SK-N-SH (cell line): ENCODE results near the gene MSH2. TPM values are rescaled to one million over a fixed set of nuclear protein-coding genes. Genes with fewer than 3 reads are reported as not detected.
"Not testable (repeated sequence)": the region's sequence is repeated elsewhere in the genome, so short reads cannot be mapped to it uniquely, and the experiment has no call there.

Source experiments
- CTCF ChIA-PET: fragments of 300-600, 350-600 bp; formaldehyde crosslinking; extraction: SDS; loops from one replicate; lab custom pipeline; 2021; lab: Yijun Ruan, JAX
- POLR2A ChIA-PET: fragments of 350-600 bp; sonication (Branson Sonifier 250); formaldehyde crosslinking; extraction: SDS; loops from one replicate; lab custom pipeline; 2020; ENCODE audit warnings: antibody characterized with exemption, inconsistent platforms; lab: Yijun Ruan, JAX
- DNase-seq: peaks from one replicate; pipeline ENCODE4 v3.0.0; 2012
- H2AFZ ChIP-seq: fragments of 200-600 bp; sonication (generic); 2 replicates; pipeline ENCODE4 v1.8.1; 2016; ENCODE audit warnings: antibody characterized with exemption, mild to moderate bottlenecking, low read depth
- H3F3A ChIP-seq: fragments of 200-600 bp; sonication (generic); replicated peaks from 2 replicates; pipeline ENCODE3; 2016; ENCODE audit warnings: antibody characterized with exemption, mild to moderate bottlenecking; ENCODE audit not compliant: insufficient read depth
- H3K27ac ChIP-seq, 2 experiments: fragments of 200-500 bp in 1 of 2; fragments of 200-600 bp in 1 of 2; sonication (Bioruptor generic) in 1 of 2; sonication (generic), shearing (Covaris generic) in 1 of 2; 2 replicates each; pipeline versions ENCODE4 v1.5.1 to v1.6.1; 2014 to 2016; ENCODE audit warnings: low read depth in 2 of 2, inconsistent platforms in 1 of 2, low read length in 1 of 2, mild to moderate bottlenecking in 1 of 2, mixed read lengths in 1 of 2
- H3K27me3 ChIP-seq: fragments of 200-600 bp; sonication (generic), shearing (Covaris generic); 2 replicates; pipeline ENCODE4 v1.6.1; 2016; ENCODE audit warnings: mixed run types; ENCODE audit not compliant: insufficient read depth
- H3K36me3 ChIP-seq, 2 experiments: fragments of 200-500 bp in 1 of 2; fragments of 200-600 bp in 1 of 2; sonication (Bioruptor generic) in 1 of 2; sonication (generic) in 1 of 2; replicated peaks in 1 of 2; 2 replicates each; pipeline versions ENCODE3 to v1.5.1; 2014 to 2016; ENCODE audit warnings: low read length in 1 of 2, mild to moderate bottlenecking in 1 of 2; ENCODE audit not compliant: insufficient read depth in 2 of 2, control insufficient read depth in 1 of 2
- H3K4me1 ChIP-seq, 2 experiments: fragments of 200-500 bp in 1 of 2; fragments of 200-600 bp in 1 of 2; sonication (Bioruptor generic) in 1 of 2; sonication (generic), shearing (Covaris generic) in 1 of 2; 2 replicates each; pipeline versions ENCODE4 v1.5.1 to v1.6.1; 2014 to 2016; ENCODE audit warnings: low read depth in 1 of 2, low read length in 1 of 2, mixed run types in 1 of 2; ENCODE audit not compliant: insufficient read depth in 2 of 2, control insufficient read depth in 1 of 2
- H3K4me2 ChIP-seq: fragments of 200-600 bp; sonication (generic), shearing (Covaris generic); 2 replicates; pipeline ENCODE4 v1.6.1; 2017; ENCODE audit warnings: mixed run types
- H3K4me3 ChIP-seq, 2 experiments: fragments of 200-500 bp in 1 of 2; fragments of 200-600 bp in 1 of 2; sonication (Bioruptor generic) in 1 of 2; sonication (generic), shearing (Covaris generic) in 1 of 2; 2 replicates each; pipeline versions ENCODE4 v1.5.1 to v1.8.1; 2014 to 2016; ENCODE audit warnings: low read depth in 2 of 2, inconsistent platforms in 1 of 2, low read length in 1 of 2, mild to moderate bottlenecking in 1 of 2, mixed read lengths in 1 of 2, moderate library complexity in 1 of 2
- H3K79me2 ChIP-seq: fragments of 200-600 bp; sonication (generic); 2 replicates; pipeline ENCODE4 v1.8.1; 2017; ENCODE audit warnings: mild to moderate bottlenecking; ENCODE audit not compliant: insufficient read depth
- H3K9ac ChIP-seq: fragments of 200-600 bp; sonication (generic); 2 replicates; pipeline ENCODE4 v1.6.1; 2017; ENCODE audit warnings: mixed run types
- H3K9me2 ChIP-seq: fragments of 200-600 bp; sonication (generic); 2 replicates; pipeline ENCODE4 v1.6.1; 2017; ENCODE audit warnings: mixed run types
- H3K9me3 ChIP-seq: fragments of 200-600 bp; sonication (generic); 2 replicates; pipeline ENCODE4 v1.6.1; 2017; ENCODE audit warnings: mixed run types, mild to moderate bottlenecking, moderate library complexity
- H4K20me1 ChIP-seq: fragments of 200-600 bp; sonication (generic); 2 replicates; pipeline ENCODE4 v1.6.1; 2017; ENCODE audit warnings: mild to moderate bottlenecking, mixed run types; ENCODE audit not compliant: insufficient read depth
- CHD2 ChIP-seq: fragments of 150-350 bp; IDR thresholded peaks from 2 replicates; pipeline ENCODE4 v1.6.1; 2018; ENCODE audit warnings: low read length; ENCODE audit not compliant: partially characterized antibody
- EP300 ChIP-seq, 2 experiments: IDR thresholded peaks; 2 replicates each; pipeline versions ENCODE4 v1.4.0 to v1.6.1; 2012; ENCODE audit warnings: borderline replicate concordance in 1 of 2, low read depth in 1 of 2, low read length in 1 of 2
- FOSL2 ChIP-seq: IDR thresholded peaks from 2 replicates; pipeline ENCODE4 v1.4.0; 2012; ENCODE audit warnings: low read depth, mild to moderate bottlenecking, moderate library complexity, borderline replicate concordance
- GABPA ChIP-seq: IDR thresholded peaks from 2 replicates; pipeline ENCODE4 v1.4.0; 2012; ENCODE audit warnings: low read depth, mild to moderate bottlenecking
- IRF3 ChIP-seq: fragments of 150-350 bp; IDR thresholded peaks from 2 replicates; pipeline ENCODE4 v1.6.1; 2016; ENCODE audit warnings: mild to moderate bottlenecking, low read depth, low read length
- MAX ChIP-seq: IDR thresholded peaks from 2 replicates; pipeline ENCODE4 v1.4.0; 2012; ENCODE audit warnings: low read depth
- MEF2A ChIP-seq: IDR thresholded peaks from 2 replicates; pipeline ENCODE4 v1.4.0; 2012; ENCODE audit warnings: low read depth, borderline replicate concordance
- RFX5 ChIP-seq: IDR thresholded peaks from 2 replicates; pipeline ENCODE4 v1.6.1; 2012; ENCODE audit warnings: mild to moderate bottlenecking, improper control_type of control experiment, low read length
- SMC3 ChIP-seq: IDR thresholded peaks from 2 replicates; pipeline ENCODE4 v1.6.1; 2012; ENCODE audit warnings: low read depth, low read length, improper control_type of control experiment
- USF1 ChIP-seq: IDR thresholded peaks from 2 replicates; pipeline ENCODE4 v1.4.0; 2012; ENCODE audit warnings: low read depth, borderline replicate concordance
- WGBS: methylation state at CpG from one replicate; pipeline ENCODE4 v1.1.6; 2017; ENCODE audit warnings: low lambda C conversion rate; 5-methylcytosine and 5-hydroxymethylcytosine counted together
- polyA plus RNA-seq, 3 experiments: library from polyadenylated mRNA; depleted of rRNA; stranded (reverse); fragments of >200 nt; gene quantifications; 2 replicates each; pipeline ENCODE4 v1.2.3, GENCODE V29; 2012
- TF ChIP-seq, protein P1 (sequence below): fragments of 150-350 bp; IDR thresholded peaks from 2 replicates; pipeline ENCODE4 v1.6.1; 2017; ENCODE audit warnings: antibody characterized with exemption, low read length, low read depth, borderline replicate concordance

Gene MSH2
- polyA plus RNA-seq, 1 of the 3 experiments (the other 2 are of a cell fraction) = 13.7 TPM

DNA sequence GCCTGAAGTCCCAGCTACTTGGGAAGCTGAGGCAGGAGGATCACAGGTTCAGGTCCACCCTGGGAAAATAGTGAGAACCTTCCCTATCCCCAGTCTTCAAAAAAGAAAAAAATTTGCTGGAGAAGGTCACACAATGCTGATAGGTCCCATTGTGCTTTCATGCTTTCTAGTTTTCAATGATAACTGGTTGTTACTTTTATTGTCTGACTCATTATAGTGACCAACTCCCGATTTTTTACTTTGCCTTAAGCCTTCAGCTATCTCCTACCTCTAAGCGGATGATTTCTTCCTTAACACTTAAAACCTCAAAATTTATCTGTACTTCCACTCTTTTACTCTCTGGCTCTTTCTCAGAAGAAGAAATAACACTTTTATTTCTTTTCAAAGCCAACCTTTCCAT lies 17.3 kb downstream of the MSH2 start:
- Histone ChIP-seq H3K4me2 (no peak overlapping the region), H3K9me3 (no peaks in the 10 kb centered on the region), H3K9ac (no peak overlapping the region), H2AFZ (no peak overlapping the region), H4K20me1 (no peaks in the 10 kb centered on the region), H3K4me3 (no peak overlapping the region), H3F3A (peaks cover 13% of the 10 kb centered on the region), H3K9me2 (no peaks in the 10 kb centered on the region), H3K27ac (no peak overlapping the region), H3K79me2 (peaks cover 6% of the 10 kb centered on the region; the same call in 1 of the 2 replicates), H3K36me3 (peaks cover 13 to 55% of the 10 kb centered on the region in 2 experiments), H3K27me3 (no peaks in the 10 kb centered on the region), H3K4me1 (no peaks in the 10 kb centered on the region)
- ChIA-PET POLR2A (no interaction called here), CTCF (interaction anchor here (0.7 to 3.6 kb wide), 2 partner anchors 17 to 75 kb away, joined by 3 to 11 read pairs; no protein-coding TSS in a partner anchor)
- TF ChIP-seq EP300 (IDR thresholded peaks at IDR 0.05; ENCODE audit: borderline replicate concordance in 1 of 2, low read depth in 1 of 2, low read length in 1 of 2) (no peak), MEF2A (no peak), CHD2 (no peak), SMC3 (no peak), MAX (no peak)
- DNase-seq = no peak
- 81% methylated on average over 2 of the region's 2 CpGs for WGBS

GRCh38 chr2:47420683-47421082 lies 17.7 kb downstream of the MSH2 start:
- Histone ChIP-seq H3K36me3 (peaks cover 13 to 57% of the 10 kb centered on the region in 2 experiments), H3F3A (peaks cover 13% of the 10 kb centered on the region)
- H3K27me3 ChIP-seq, H3K27ac ChIP-seq, DNase-seq, POLR2A ChIA-PET, H3K4me1 ChIP-seq, H3K4me2 ChIP-seq, H3K79me2 ChIP-seq, H2AFZ ChIP-seq, H3K9ac ChIP-seq, H4K20me1 ChIP-seq, H3K9me3 ChIP-seq, H3K4me3 ChIP-seq, H3K9me2 ChIP-seq: not testable (repeated sequence)
- CTCF ChIA-PET = interaction anchor here (3.6 kb wide), 1 partner anchor 17 kb away, joined by 11 read pairs; no protein-coding TSS in a partner anchor
- WGBS = 96% methylated on average over 10 of the region's 10 CpGs

- CTCF ChIA-PET = interaction anchor here (0.6 to 3.6 kb wide), 5 partner anchors 15 to 884 kb away, joined by 3 to 11 read pairs (median 3); no protein-coding TSS in a partner anchor
- WGBS = 93% methylated on average over 4 of the region's 4 CpGs
- TF ChIP-seq GABPA (no peak), IRF3 (no peak), RFX5 (no peak), USF1 (no peak), FOSL2 (no peak), MAX (no peak)
- TF ChIP-seq, protein P1, sequence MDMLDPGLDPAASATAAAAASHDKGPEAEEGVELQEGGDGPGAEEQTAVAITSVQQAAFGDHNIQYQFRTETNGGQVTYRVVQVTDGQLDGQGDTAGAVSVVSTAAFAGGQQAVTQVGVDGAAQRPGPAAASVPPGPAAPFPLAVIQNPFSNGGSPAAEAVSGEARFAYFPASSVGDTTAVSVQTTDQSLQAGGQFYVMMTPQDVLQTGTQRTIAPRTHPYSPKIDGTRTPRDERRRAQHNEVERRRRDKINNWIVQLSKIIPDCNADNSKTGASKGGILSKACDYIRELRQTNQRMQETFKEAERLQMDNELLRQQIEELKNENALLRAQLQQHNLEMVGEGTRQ = no peak
- TF ChIP-seq, all 33 proteins: peak for 0
Measured at GRCh38 chr2:47422016-47422415, 19.1 kb downstream of the MSH2 start.

More at GRCh38 chr2:47422016-47422415, 19.1 kb downstream of the MSH2 start:
- POLR2A ChIA-PET = interaction anchor here (0.8 to 1.5 kb wide), 2 partner anchors 8 to 77 kb away, joined by 3 to 4 read pairs; no protein-coding TSS in a partner anchor
- no peaks in the 10 kb centered on the region for H3K9me3 ChIP-seq
- peaks cover 13% of the 10 kb centered on the region for H3F3A ChIP-seq
- peaks cover 5 to 53% of the 10 kb centered on the region in 2 experiments for H3K36me3 ChIP-seq
- no peak overlapping the region for H3K4me2 ChIP-seq
- peak overlapping the region in 1 of 2 experiments; percentile 9; a peak in 1 of 4 replicates for H3K27ac ChIP-seq
- peaks cover 6% of the 10 kb centered on the region; the same call in 1 of the 2 replicates for H3K79me2 ChIP-seq
- no peak overlapping the region for H3K9ac ChIP-seq
- H4K20me1 ChIP-seq = no peaks in the 10 kb centered on the region
- H3K27me3 ChIP-seq = no peaks in the 10 kb centered on the region
- no peaks in the 10 kb centered on the region for H3K9me2 ChIP-seq
- H2AFZ ChIP-seq = no peak overlapping the region
- H3K4me3 ChIP-seq = no peak overlapping the region
- no peaks in the 10 kb centered on the region for H3K4me1 ChIP-seq
- DNase-seq = no peak
